K562 (cell line): Measurements from ENCODE around the gene USP20. TPM values are rescaled to one million over a fixed set of nuclear protein-coding genes. Genes with fewer than 3 reads are reported as not detected.

Experiments used
- CXXC5 ChIP-seq: fragments of 250-450 bp; sonication (Bioruptor Pico); IDR thresholded peaks from 2 replicates; pipeline ENCODE4 v1.8.0; 2022; ENCODE audit warnings: inconsistent platforms, mild to moderate bottlenecking, moderate library complexity
- GABPB1 ChIP-seq: sonication (generic); formaldehyde crosslinking; IDR thresholded peaks from 2 replicates; pipeline ENCODE4 v1.8.0; 2022; ENCODE audit warnings: mild to moderate bottlenecking, missing genetic modification reagents
- GTF2A2 ChIP-seq: IDR thresholded peaks from 2 replicates; pipeline ENCODE4 v1.6.1; 2016; ENCODE audit warnings: mild to moderate bottlenecking, missing genetic modification characterization, missing compliant biosample characterization
- KDM1A ChIP-seq, 2 experiments: fragments of 450-650 bp; IDR thresholded peaks; 2 replicates each; pipeline ENCODE4 v1.6.1; 2016; ENCODE audit warnings: mild to moderate bottlenecking in 2 of 2
- MEF2A ChIP-seq: IDR thresholded peaks from 2 replicates; pipeline ENCODE4 v1.6.1; 2011; ENCODE audit warnings: low read depth, mild to moderate bottlenecking, low read length, moderate library complexity; ENCODE audit not compliant: control insufficient read depth
- RBM39 ChIP-seq: fragments of 200-400 bp; formaldehyde crosslinking; optimal IDR thresholded peaks from 2 replicates; pipeline ENCODE3; 2018; ENCODE audit warnings: low read depth, low read length
- RNF2 ChIP-seq: sonication (generic); IDR thresholded peaks from 2 replicates; pipeline ENCODE4 v1.6.1; 2016
- SETDB1 ChIP-seq: IDR thresholded peaks from one replicate; pipeline ENCODE4 v1.6.1; 2012; ENCODE audit warnings: low read length, control low read depth, inconsistent platforms
- SPI1 ChIP-seq: IDR thresholded peaks from 2 replicates; pipeline ENCODE4 v1.6.1; 2011; ENCODE audit warnings: low read depth, low read length, control low read depth, borderline replicate concordance
- STAT5A ChIP-seq: IDR thresholded peaks from 2 replicates; pipeline ENCODE4 v1.6.1; 2012; ENCODE audit warnings: low read length, inconsistent platforms, borderline replicate concordance
- SUPT5H ChIP-seq: fragments of 450-650 bp; IDR thresholded peaks from 2 replicates; pipeline ENCODE4 v1.6.1; 2016
- TBL1XR1 ChIP-seq, 2 experiments: IDR thresholded peaks; 2 replicates each; pipeline ENCODE4 v1.6.1; 2012; ENCODE audit warnings: improper control_type of control experiment in 2 of 2, low read length in 2 of 2, mild to moderate bottlenecking in 1 of 2
- TOE1 ChIP-seq, 2 experiments: fragments of 450-650 bp in 1 of 2; sonication (generic) in 1 of 2; formaldehyde crosslinking in 1 of 2; IDR thresholded peaks; 2 replicates each; pipeline versions ENCODE4 v1.7.1 to v1.8.0; 2016 to 2022; ENCODE audit warnings: borderline replicate concordance in 2 of 2, mild to moderate bottlenecking in 2 of 2, antibody characterized with exemption in 1 of 2, inconsistent platforms in 1 of 2, low read depth in 1 of 2, missing genetic modification reagents in 1 of 2, moderate library complexity in 1 of 2
- TRIM24 ChIP-seq, 2 experiments: fragments of 450-650 bp; IDR thresholded peaks; 2 replicates each; pipeline ENCODE4 v1.6.1; 2016
- U2AF1 ChIP-seq: fragments of 200-400 bp; formaldehyde crosslinking; optimal IDR thresholded peaks from 2 replicates; pipeline ENCODE3; 2017; ENCODE audit warnings: mild to moderate bottlenecking, low read depth, low read length, moderate library complexity
- ZFPM2 ChIP-seq: fragments of 250-450 bp; sonication (Bioruptor Pico); IDR thresholded peaks from 2 replicates; pipeline ENCODE4 v1.5.1; 2022; ENCODE audit warnings: mild to moderate bottlenecking
- ZNF282 ChIP-seq: sonication (generic); formaldehyde crosslinking; IDR thresholded peaks from 2 replicates; pipeline ENCODE4 v1.8.1; 2023; ENCODE audit warnings: missing genetic modification reagents
- ZNF3 ChIP-seq: fragments of 250-450 bp; sonication (Bioruptor Pico); IDR thresholded peaks from 2 replicates; pipeline ENCODE4 v1.5.0; 2021; ENCODE audit warnings: mild to moderate bottlenecking, moderate library complexity
- polyA plus RNA-seq, 8 experiments: library from polyadenylated mRNA; depleted of rRNA in 4 of 8; stranded (reverse) in 5 of 8; unstranded in 3 of 8; fragments of >200 nt; fragmentation: Nextera tagmentation in 2 of 8; fragmentation: Illumina TruSeq in 1 of 8; extraction: Ambion mirVana in 2 of 8; extraction: Trizol in 1 of 8; gene quantifications; 2 replicates each; pipeline versions ENCODE4 v1.2.1 to v1.2.3, GENCODE V29; 2011 to 2014; ENCODE audit warnings: inconsistent platforms in 1 of 8, missing spikeins in 1 of 8
- total RNA-seq, 7 experiments: library from RNA; depleted of rRNA in 6 of 7; stranded (reverse); fragments of >200 nt in 6 of 7; fragmentation: Illumina TruSeq in 2 of 7; extraction: Trizol in 2 of 7; gene quantifications; 2 replicates each; pipeline versions ENCODE4 v1.2.1 to v1.2.3, GENCODE V29; 2011 to 2021; ENCODE audit warnings: low replicate concordance in 1 of 7
- TF ChIP-seq, protein P1 (sequence below): fragments of 250-450 bp; sonication (Bioruptor Pico); IDR thresholded peaks from 2 replicates; pipeline ENCODE4 v1.5.1; 2021; ENCODE audit warnings: mild to moderate bottlenecking
- TF ChIP-seq, protein P2 (sequence below): sonication (generic); formaldehyde crosslinking; IDR thresholded peaks from 2 replicates; pipeline ENCODE4 v1.8.0; 2022; ENCODE audit warnings: mild to moderate bottlenecking, missing genetic modification reagents
- TF ChIP-seq, protein P3 (sequence below): fragments of 450-650 bp; IDR thresholded peaks from 2 replicates; pipeline ENCODE4 v1.6.1; 2016

Gene USP20
- total and polyA plus RNA-seq, 9 of the 15 experiments (the other 6 are each of a cell fraction or from before 2014, with no cell fraction given), result 1.9 to 136 (median 49.1) TPM

DNA sequence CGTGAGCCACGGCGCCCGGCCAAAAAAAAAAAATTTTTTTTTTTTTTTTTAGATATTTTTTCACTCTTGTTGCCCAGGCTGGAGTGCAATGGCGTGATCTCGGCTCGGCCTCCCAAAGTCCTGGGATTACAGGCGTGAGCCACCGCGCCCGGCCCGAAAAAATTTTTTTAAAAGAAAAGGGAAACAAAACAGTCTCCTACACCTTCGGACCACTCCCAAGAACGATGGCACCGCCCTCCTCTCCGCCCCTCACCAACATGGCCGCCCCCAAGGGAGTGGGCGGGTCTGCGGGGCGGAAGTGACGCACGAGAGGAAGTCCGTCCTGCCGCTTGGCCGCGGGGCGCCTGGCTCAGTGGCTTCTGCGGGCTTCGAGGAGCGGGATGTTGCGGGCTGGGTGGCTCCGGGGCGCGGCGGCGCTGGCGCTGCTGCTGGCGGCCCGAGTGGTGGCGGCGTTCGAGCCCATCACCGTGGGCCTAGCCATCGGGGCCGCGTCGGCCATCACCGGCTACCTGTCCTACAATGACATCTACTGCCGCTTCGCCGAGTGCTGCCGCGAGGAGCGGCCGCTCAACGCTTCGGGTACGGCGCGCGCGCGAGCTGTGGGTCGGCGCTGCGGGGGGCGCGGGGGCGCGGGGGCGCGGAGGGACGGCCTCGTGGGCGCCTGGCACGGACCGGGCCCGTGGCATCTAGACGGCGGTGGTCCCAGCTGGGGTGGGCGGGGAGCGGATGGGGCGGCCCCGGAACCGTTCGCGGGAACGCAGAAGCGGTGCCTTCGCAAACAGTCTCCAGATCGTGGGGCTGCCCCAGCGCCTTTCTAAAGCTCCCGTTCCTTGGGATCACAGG is 32.2 kb upstream of the USP20 start, which contains the start of gene TOR1B (continued):
- TF ChIP-seq, protein P1, sequence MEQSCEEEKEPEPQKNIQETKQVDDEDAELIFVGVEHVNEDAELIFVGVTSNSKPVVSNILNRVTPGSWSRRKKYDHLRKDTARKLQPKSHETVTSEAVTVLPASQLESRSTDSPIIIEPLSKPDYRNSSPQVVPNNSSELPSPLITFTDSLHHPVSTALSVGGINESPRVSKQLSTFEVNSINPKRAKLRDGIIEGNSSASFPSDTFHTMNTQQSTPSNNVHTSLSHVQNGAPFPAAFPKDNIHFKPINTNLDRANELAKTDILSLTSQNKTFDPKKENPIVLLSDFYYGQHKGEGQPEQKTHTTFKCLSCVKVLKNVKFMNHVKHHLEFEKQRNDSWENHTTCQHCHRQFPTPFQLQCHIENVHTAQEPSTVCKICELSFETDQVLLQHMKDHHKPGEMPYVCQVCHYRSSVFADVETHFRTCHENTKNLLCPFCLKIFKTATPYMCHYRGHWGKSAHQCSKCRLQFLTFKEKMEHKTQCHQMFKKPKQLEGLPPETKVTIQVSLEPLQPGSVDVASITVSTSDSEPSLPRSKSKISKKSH (CRISPR knock-in tag), result no peak
- TF ChIP-seq TRIM24 (IDR thresholded peaks at IDR 0.05) (peak in 1 of 2 experiments; percentile 92; a peak in 2 of 4 replicates), ZFPM2 (CRISPR knock-in tag) (no peak), RBM39 (no peak), TBL1XR1 (IDR thresholded peaks at IDR 0.05; ENCODE audit: low read length in 2 of 2) (peak in 1 of 2 experiments; percentile 52; a peak in 1 of 4 replicates), KDM1A (IDR thresholded peaks at IDR 0.05) (no peak), SETDB1 (no peak), STAT5A (no peak), ZNF282 (CRISPR knock-in tag) (no peak), TOE1 (IDR thresholded peaks at IDR 0.05; ENCODE audit: borderline replicate concordance) (no peak; the same call in 1 of the 2 replicates), TOE1 (CRISPR knock-in tag; IDR thresholded peaks at IDR 0.05; ENCODE audit: borderline replicate concordance, low read depth) (no peak; the same call in 1 of the 2 replicates), CXXC5 (CRISPR knock-in tag) (peak; percentile 89), GABPB1 (peak; percentile 99), GTF2A2 (tag) (no peak), RNF2 (no peak), MEF2A (no peak), SPI1 (peak; percentile 92), SUPT5H (peak; percentile 86), U2AF1 (peak; percentile 91), ZNF3 (no peak)
- TF ChIP-seq, protein P2, sequence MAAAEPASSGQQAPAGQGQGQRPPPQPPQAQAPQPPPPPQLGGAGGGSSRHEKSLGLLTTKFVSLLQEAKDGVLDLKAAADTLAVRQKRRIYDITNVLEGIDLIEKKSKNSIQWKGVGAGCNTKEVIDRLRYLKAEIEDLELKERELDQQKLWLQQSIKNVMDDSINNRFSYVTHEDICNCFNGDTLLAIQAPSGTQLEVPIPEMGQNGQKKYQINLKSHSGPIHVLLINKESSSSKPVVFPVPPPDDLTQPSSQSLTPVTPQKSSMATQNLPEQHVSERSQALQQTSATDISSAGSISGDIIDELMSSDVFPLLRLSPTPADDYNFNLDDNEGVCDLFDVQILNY (CRISPR knock-in tag), result 0 out of 2 replicates have a peak, but pooled peaks have one; percentile 57
- TF ChIP-seq, protein P3, sequence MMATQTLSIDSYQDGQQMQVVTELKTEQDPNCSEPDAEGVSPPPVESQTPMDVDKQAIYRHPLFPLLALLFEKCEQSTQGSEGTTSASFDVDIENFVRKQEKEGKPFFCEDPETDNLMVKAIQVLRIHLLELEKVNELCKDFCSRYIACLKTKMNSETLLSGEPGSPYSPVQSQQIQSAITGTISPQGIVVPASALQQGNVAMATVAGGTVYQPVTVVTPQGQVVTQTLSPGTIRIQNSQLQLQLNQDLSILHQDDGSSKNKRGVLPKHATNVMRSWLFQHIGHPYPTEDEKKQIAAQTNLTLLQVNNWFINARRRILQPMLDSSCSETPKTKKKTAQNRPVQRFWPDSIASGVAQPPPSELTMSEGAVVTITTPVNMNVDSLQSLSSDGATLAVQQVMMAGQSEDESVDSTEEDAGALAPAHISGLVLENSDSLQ, result peak; percentile 50; the same call in 1 of the 2 replicates
